A549 (cell line): ENCODE data around the gene SCN5A. TPM values are rescaled to one million over a fixed set of nuclear protein-coding genes. Genes with fewer than 3 reads are reported as not detected.

ENCODE experiments used
- ATAC-seq, 2 experiments: fragments of 200-7000 bp in 1 of 2; fragments of >200 bp in 1 of 2; cut with Nextera tagmentation in 1 of 2; cut with Tn5 transposase in 1 of 2; 3 replicates each; pipeline versions ENCODE4 v1.8.0 to v1.9.1; 2018 to 2020; ENCODE audit warnings: mild to moderate bottlenecking in 1 of 2, moderate library complexity in 1 of 2
- CTCF ChIA-PET: fragments of 300-600 bp; sonication (Branson Sonifier 250); formaldehyde crosslinking; extraction: SDS; loops from one replicate; lab custom pipeline; 2021; ENCODE audit warnings: antibody characterized with exemption, inconsistent platforms; lab: Yijun Ruan, JAX
- POLR2A ChIA-PET: fragments of 350-600 bp; formaldehyde crosslinking; extraction: SDS; loops from one replicate; lab custom pipeline; 2021; ENCODE audit warnings: antibody characterized with exemption, inconsistent platforms; lab: Yijun Ruan, JAX
- DNase-seq, 2 experiments: peaks; one replicate each; pipeline versions ENCODE4 v3.0.0 to v3.0.0-alpha.2; 2011 to 2016; ENCODE audit warnings: low read depth in 1 of 2, low spot score in 1 of 2
- FAIRE-seq: peaks from 2 replicates; lab custom pipeline; 2011; peaks lifted over from hg19 to GRCh38; lab: Jason Lieb, UNC
- H3K27ac ChIP-seq, 2 experiments: fragments of >200 bp; sonication (Bioruptor Twin); formaldehyde crosslinking; 3 replicates each; pipeline ENCODE4 v1.5.1; 2016 to 2017
- H3K4me1 ChIP-seq: fragments of >200 bp; sonication (Bioruptor Twin); formaldehyde crosslinking; 3 replicates; pipeline ENCODE4 v1.6.1; 2016
- H3K4me2 ChIP-seq: fragments of >200 bp; sonication (Bioruptor Twin); formaldehyde crosslinking; 3 replicates; pipeline ENCODE4 v1.6.1; 2016
- H3K4me3 ChIP-seq: fragments of >200 bp; sonication (Bioruptor Twin); formaldehyde crosslinking; 3 replicates; pipeline ENCODE4 v1.5.1; 2016
- H3K9me3 ChIP-seq: fragments of >200 bp; sonication (Bioruptor Twin); formaldehyde crosslinking; 3 replicates; pipeline ENCODE4 v1.6.1; 2016
- CEBPB ChIP-seq, 2 experiments: fragments of >200 bp in 1 of 2; sonication (Bioruptor Twin) in 1 of 2; formaldehyde crosslinking in 1 of 2; IDR thresholded peaks; 2 replicates each; pipeline ENCODE4 v1.6.1; 2012 to 2016
- CHD4 ChIP-seq: fragments of 200-600 bp; sonication (generic); IDR thresholded peaks from 2 replicates; pipeline ENCODE4 v1.6.1; 2016; ENCODE audit warnings: antibody characterized with exemption, mild to moderate bottlenecking, borderline replicate concordance
- EP300 ChIP-seq, 2 experiments: fragments of >200 bp; sonication (Bioruptor Twin); formaldehyde crosslinking; IDR thresholded peaks; 2 replicates in 1 of 2; 3 replicates in 1 of 2; pipeline ENCODE4 v1.6.1; 2016 to 2017
- FOSL2 ChIP-seq, 2 experiments: fragments of 450-650 bp in 1 of 2; fragments of >200 bp in 1 of 2; sonication (Bioruptor Twin) in 1 of 2; formaldehyde crosslinking; IDR thresholded peaks; 2 replicates each; pipeline versions ENCODE4 v1.5.0 to v1.6.1; 2016 to 2020; ENCODE audit warnings: mild to moderate bottlenecking in 1 of 2, moderate library complexity in 1 of 2
- GATA3 ChIP-seq: IDR thresholded peaks from 2 replicates; pipeline ENCODE4 v1.6.1; 2012; ENCODE audit warnings: borderline replicate concordance
- HEYL ChIP-seq: fragments of 250-450 bp; sonication (Bioruptor Pico); IDR thresholded peaks from 2 replicates; pipeline ENCODE4 v1.8.0; 2021; ENCODE audit warnings: mild to moderate bottlenecking, moderate library complexity
- JUN ChIP-seq, 2 experiments: fragments of >200 bp; sonication (Bioruptor Twin); formaldehyde crosslinking; IDR thresholded peaks; 2 replicates in 1 of 2; 3 replicates in 1 of 2; pipeline ENCODE4 v1.6.1; 2016 to 2017
- KDM1A ChIP-seq: fragments of 200-600 bp; sonication (generic); IDR thresholded peaks from 2 replicates; pipeline ENCODE4 v1.6.1; 2016; ENCODE audit warnings: low read depth, mild to moderate bottlenecking
- MAFK ChIP-seq: fragments of 450-650 bp; IDR thresholded peaks from 2 replicates; pipeline ENCODE4 v1.6.1; 2014; ENCODE audit not compliant: partially characterized antibody
- MAZ ChIP-seq: fragments of 150-350 bp; IDR thresholded peaks from 2 replicates; pipeline ENCODE4 v1.6.1; 2014; ENCODE audit warnings: antibody characterized with exemption, low read depth, low read length, borderline replicate concordance
- NFE2L2 ChIP-seq: fragments of 150-350 bp; conservative IDR thresholded peaks from 2 replicates; pipeline ENCODE4 v1.6.1; 2014; ENCODE audit warnings: low read length
- NR3C1 ChIP-seq: fragments of >200 bp; sonication (Bioruptor Twin); formaldehyde crosslinking; IDR thresholded peaks from 3 replicates; pipeline ENCODE4 v1.6.1; 2017
- PBX3 ChIP-seq: IDR thresholded peaks from 2 replicates; pipeline ENCODE4 v1.6.1; 2012
- PHF8 ChIP-seq: fragments of 200-600 bp; sonication (generic); IDR thresholded peaks from 2 replicates; pipeline ENCODE4 v1.6.1; 2016; ENCODE audit warnings: low read depth, mild to moderate bottlenecking, antibody characterized with exemption, moderate library complexity, borderline replicate concordance
- POLR2A ChIP-seq: IDR thresholded peaks from 2 replicates; pipeline ENCODE4 v1.6.1; 2012; ENCODE audit warnings: mild to moderate bottlenecking, low read length
- RARB ChIP-seq: fragments of 250-450 bp; sonication (Bioruptor Pico); IDR thresholded peaks from 2 replicates; pipeline ENCODE4 v1.8.0; 2021; ENCODE audit warnings: mild to moderate bottlenecking, moderate library complexity
- RCOR1 ChIP-seq: fragments of 150-350 bp; IDR thresholded peaks from 2 replicates; pipeline ENCODE4 v1.6.1; 2014; ENCODE audit warnings: antibody characterized with exemption, low read length, low read depth
- RNF2 ChIP-seq: fragments of 200-600 bp; sonication (generic); IDR thresholded peaks from 2 replicates; pipeline ENCODE4 v1.6.1; 2016; ENCODE audit warnings: low read depth, mild to moderate bottlenecking, antibody characterized with exemption, moderate library complexity, borderline replicate concordance
- SREBF2 ChIP-seq: fragments of 450-650 bp; IDR thresholded peaks from 2 replicates; pipeline ENCODE4 v1.6.1; 2014; ENCODE audit warnings: mild to moderate bottlenecking, moderate library complexity
- ZNF302 ChIP-seq: fragments of 250-450 bp; sonication (Bioruptor Pico); IDR thresholded peaks from 2 replicates; pipeline ENCODE4 v1.9.0; 2021; ENCODE audit warnings: inconsistent platforms, mild to moderate bottlenecking, moderate library complexity
- ZSCAN20 ChIP-seq: fragments of 250-450 bp; sonication (Bioruptor Pico); IDR thresholded peaks from 2 replicates; pipeline ENCODE4 v1.8.0; 2022; ENCODE audit warnings: mild to moderate bottlenecking, moderate library complexity
- WGBS: methylation state at CpG from one replicate; pipeline ENCODE4 v1.1.6; 2017; ENCODE audit errors: missing lambda C conversion rate; 5-methylcytosine and 5-hydroxymethylcytosine counted together
- polyA plus RNA-seq, 4 experiments: library from polyadenylated mRNA; depleted of rRNA in 3 of 4; stranded (reverse); fragments of >200 nt; fragmentation: RNase III in 1 of 4; extraction: RNeasy Plus Mini Kit Qiagen cat#74134 plus additional on column Dnase treatment in 1 of 4; gene quantifications; 2 replicates in 3 of 4; 3 replicates in 1 of 4; pipeline ENCODE4 v1.2.3, GENCODE V29; 2011 to 2017

The SCN5A gene
- polyA plus RNA-seq, 2 of the 4 experiments (the other 2 are of a cell fraction) = 0.09 to 0.19 TPM

- CTCF ChIA-PET = interaction anchor here (1.3 kb wide), 1 partner anchor 14 kb away, joined by 3 read pairs; no protein-coding TSS in a partner anchor
- TF ChIP-seq POLR2A = no peak
- no peak for TF ChIP-seq JUN (IDR thresholded peaks at IDR 0.05)
- TF ChIP-seq FOSL2 (IDR thresholded peaks at IDR 0.05) = no peak
- no peak for TF ChIP-seq FOSL2 (CRISPR knock-in tag; IDR thresholded peaks at IDR 0.05)
- peaks cover 4% of the 10 kb centered on the region; the same call in 1 of the 3 replicates for H3K9me3 ChIP-seq
- no peak overlapping the region for H3K4me2 ChIP-seq
- ATAC-seq = no peak; a peak in 2 of 6 replicates
- no peak for FAIRE-seq
- H3K4me1 ChIP-seq = no peaks in the 10 kb centered on the region
- POLR2A ChIA-PET = no interaction called here
- WGBS = 35% methylated on average over 14 of the region's 16 CpGs
- no peak for DNase-seq
- no peak overlapping the region for H3K27ac ChIP-seq
- no peak overlapping the region for H3K4me3 ChIP-seq
Observed at GRCh38 chr3:38576526-38577370, 72.7 kb downstream of the SCN5A start.

- no peaks in the 10 kb centered on the region for H3K4me1 ChIP-seq
- FAIRE-seq (no peak), ATAC-seq (no peak), DNase-seq (no peak)
- CTCF ChIA-PET = interaction anchor here (1.3 kb wide), 1 partner anchor 13 kb away, joined by 3 read pairs; no protein-coding TSS in a partner anchor
- no peak overlapping the region for H3K4me3 ChIP-seq
- TF ChIP-seq ZSCAN20 (CRISPR knock-in tag) = no peak
- no peak overlapping the region for H3K4me2 ChIP-seq
- 34% methylated on average over 5 of the region's 5 CpGs for WGBS
- no peak overlapping the region for H3K27ac ChIP-seq
- POLR2A ChIA-PET = no interaction called here
- peaks cover 4% of the 10 kb centered on the region; the same call in 1 of the 3 replicates for H3K9me3 ChIP-seq
Observed at GRCh38 chr3:38576131-38576525, 73.4 kb downstream of the SCN5A start.

GRCh38 chr3:38575279-38575843 lies 74.1 kb downstream of the SCN5A start:
- ATAC-seq = no peak; a peak in 1 of 6 replicates
- Histone ChIP-seq H3K4me2 (no peak overlapping the region), H3K9me3 (peaks cover 4% of the 10 kb centered on the region; the same call in 1 of the 3 replicates), H3K4me1 (no peaks in the 10 kb centered on the region), H3K4me3 (no peak overlapping the region), H3K27ac (no peak overlapping the region)
- DNase-seq = no peak
- POLR2A ChIA-PET = no interaction called here
- TF ChIP-seq CEBPB (IDR thresholded peaks at IDR 0.05) = peak in 1 of 2 experiments; percentile 80; a peak in 2 of 4 replicates
- no peak for TF ChIP-seq MAZ
- no peak for TF ChIP-seq ZSCAN20 (CRISPR knock-in tag)
- WGBS = 44% methylated on average over 14 of the region's 18 CpGs
- no peak for FAIRE-seq
- CTCF ChIA-PET = interaction anchor here (0.6 to 1.5 kb wide), 3 partner anchors 12 to 1240 kb away, joined by 3 read pairs; no protein-coding TSS in a partner anchor

GRCh38 chr3:38574411-38575278 lies 74.8 kb downstream of the SCN5A start:
- no peak for TF ChIP-seq RCOR1
- no peak for TF ChIP-seq MAFK
- no peak for TF ChIP-seq FOSL2 (IDR thresholded peaks at IDR 0.05)
- no peak for TF ChIP-seq FOSL2 (CRISPR knock-in tag; IDR thresholded peaks at IDR 0.05)
- no peak for TF ChIP-seq GATA3
- no peak for TF ChIP-seq PBX3
- no peak for TF ChIP-seq RNF2
- no peak for TF ChIP-seq KDM1A
- no peak for TF ChIP-seq HEYL (CRISPR knock-in tag)
- TF ChIP-seq CHD4 = no peak
- no peak for TF ChIP-seq NFE2L2
- TF ChIP-seq NR3C1 = no peak
- TF ChIP-seq SREBF2 = no peak
- no peak for TF ChIP-seq EP300 (IDR thresholded peaks at IDR 0.05)
- TF ChIP-seq PHF8 = no peak
- no peak for TF ChIP-seq RARB (CRISPR knock-in tag)
- TF ChIP-seq ZNF302 = no peak
- H3K4me1 ChIP-seq = no peaks in the 10 kb centered on the region
- 40% methylated on average over 6 of the region's 6 CpGs for WGBS
- no peak overlapping the region for H3K27ac ChIP-seq
- DNase-seq (no peak), ATAC-seq (peak; percentile 15 to 37; a peak in 1 of 6 replicates), FAIRE-seq (no peak)
- no peak overlapping the region for H3K4me3 ChIP-seq
- ChIA-PET POLR2A (no interaction called here), CTCF (interaction anchor here (1.5 kb wide), 1 partner anchor 54 kb away, joined by 3 read pairs; no protein-coding TSS in a partner anchor)
- H3K9me3 ChIP-seq = peaks cover 4% of the 10 kb centered on the region; the same call in 1 of the 3 replicates
- H3K4me2 ChIP-seq = no peak overlapping the region
